GM13976 (cell line): Measurements from ENCODE around the gene MBOAT1.
A peak's percentile ranks its signal among the peaks of the same experiment; 100 is the strongest.

Source experiments
- DNase-seq: peaks from one replicate; pipeline ENCODE4 v3.0.0; 2012; ENCODE audit warnings: low spot score
- CTCF ChIP-seq: IDR thresholded peaks from 2 replicates; pipeline ENCODE4 v1.5.1; 2012; ENCODE audit warnings: borderline replicate concordance, mild to moderate bottlenecking; ENCODE audit not compliant: insufficient read depth; ENCODE audit errors: extremely low read depth, missing control alignments, control extremely low read depth
- in situ Hi-C: fragments of 300-500 bp; cut with MboI; formaldehyde crosslinking; loops from one replicate; pipeline ENCODE4 v1.12.0; 2022; ENCODE audit warnings: low sequenced_read_pairs, mixed read lengths, inconsistent platforms; ENCODE audit not compliant: unreplicated experiment

The MBOAT1 gene

GRCh38 chr6:20068421-20068988 is 143.8 kb downstream of the MBOAT1 start:
- in situ Hi-C loops, result loop anchor here (25.0 kb wide), 1 partner anchor 1081 kb away; no protein-coding TSS in a partner anchor
- TF ChIP-seq CTCF, result no peak

DNA sequence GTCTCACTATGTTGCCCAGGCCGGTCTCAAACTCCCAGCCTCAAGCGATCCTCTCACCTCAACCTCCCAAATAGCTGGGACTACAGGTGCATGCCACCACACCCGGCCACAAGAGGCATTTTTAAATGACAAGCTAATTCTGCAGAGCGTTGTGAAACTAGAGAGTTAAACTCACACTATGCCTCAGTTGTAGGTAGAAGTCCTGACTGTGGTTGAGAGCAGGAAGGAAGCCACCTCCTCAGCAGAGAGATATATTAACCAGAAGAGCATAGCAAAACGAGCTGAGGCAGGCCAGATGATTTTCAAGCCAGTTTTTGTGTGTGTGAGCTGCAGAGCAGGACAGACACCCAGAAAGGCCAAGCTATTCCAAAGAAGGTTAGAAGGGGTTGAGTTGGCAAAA is 150.3 kb downstream of the MBOAT1 start:
- TF ChIP-seq CTCF, result no peak
- in situ Hi-C loops, result loop anchor here (25.0 kb wide), 1 partner anchor 1075 kb away; no protein-coding TSS in a partner anchor
- DNase-seq, result no peak

More at GRCh38 chr6:20068421-20068988, 143.8 kb downstream of the MBOAT1 start:
- no peak for DNase-seq

DNA sequence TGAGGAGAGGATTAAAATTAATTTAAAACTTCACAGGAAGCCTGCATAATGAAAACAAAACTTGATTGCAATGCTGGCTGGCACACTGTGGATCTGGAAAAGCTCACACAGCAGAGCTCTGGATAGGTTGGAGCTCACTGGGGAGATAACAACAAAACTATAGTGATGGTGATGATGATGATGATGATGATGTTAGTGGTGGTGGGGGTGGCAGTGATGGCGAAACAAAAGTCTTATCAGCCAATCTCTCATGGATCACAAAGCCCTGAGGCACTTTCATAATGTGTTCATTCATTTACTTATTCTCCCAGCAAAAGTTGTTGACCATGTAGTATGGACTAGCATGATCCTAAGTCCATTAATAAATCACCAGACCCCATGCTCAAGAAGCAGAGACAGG is 152.0 kb downstream of the MBOAT1 start:
- in situ Hi-C loops, result loop anchor here (25.0 kb wide), 1 partner anchor 1073 kb away; no protein-coding TSS in a partner anchor
- no peak for DNase-seq

DNA sequence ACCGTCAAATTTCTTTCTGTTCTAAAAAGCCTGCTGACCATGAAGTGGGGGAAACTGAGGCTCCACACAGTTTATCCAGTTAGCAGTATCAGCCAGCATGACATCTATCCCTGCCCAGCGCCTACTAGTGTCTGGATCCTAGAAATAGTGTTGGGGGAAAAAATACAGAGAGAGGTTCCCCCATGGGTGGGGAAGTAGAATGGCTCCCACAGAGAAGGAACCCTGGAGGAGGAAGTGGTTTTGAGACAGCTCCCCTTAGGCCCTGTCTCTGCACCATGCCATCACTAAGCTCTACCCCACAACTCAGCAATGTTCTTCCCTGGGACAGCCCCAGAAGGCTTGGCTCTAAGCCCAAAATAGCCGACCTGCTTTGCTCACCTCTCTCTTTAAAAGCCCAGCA is 153.4 kb downstream of the MBOAT1 start:
- in situ Hi-C loops, result loop anchor here (25.0 kb wide), 1 partner anchor 1072 kb away; no protein-coding TSS in a partner anchor
- TF ChIP-seq CTCF, result no peak
- no peak for DNase-seq

More for the DNA sequence above, 152.0 kb downstream of the MBOAT1 start:
- TF ChIP-seq CTCF, result no peak

DNA sequence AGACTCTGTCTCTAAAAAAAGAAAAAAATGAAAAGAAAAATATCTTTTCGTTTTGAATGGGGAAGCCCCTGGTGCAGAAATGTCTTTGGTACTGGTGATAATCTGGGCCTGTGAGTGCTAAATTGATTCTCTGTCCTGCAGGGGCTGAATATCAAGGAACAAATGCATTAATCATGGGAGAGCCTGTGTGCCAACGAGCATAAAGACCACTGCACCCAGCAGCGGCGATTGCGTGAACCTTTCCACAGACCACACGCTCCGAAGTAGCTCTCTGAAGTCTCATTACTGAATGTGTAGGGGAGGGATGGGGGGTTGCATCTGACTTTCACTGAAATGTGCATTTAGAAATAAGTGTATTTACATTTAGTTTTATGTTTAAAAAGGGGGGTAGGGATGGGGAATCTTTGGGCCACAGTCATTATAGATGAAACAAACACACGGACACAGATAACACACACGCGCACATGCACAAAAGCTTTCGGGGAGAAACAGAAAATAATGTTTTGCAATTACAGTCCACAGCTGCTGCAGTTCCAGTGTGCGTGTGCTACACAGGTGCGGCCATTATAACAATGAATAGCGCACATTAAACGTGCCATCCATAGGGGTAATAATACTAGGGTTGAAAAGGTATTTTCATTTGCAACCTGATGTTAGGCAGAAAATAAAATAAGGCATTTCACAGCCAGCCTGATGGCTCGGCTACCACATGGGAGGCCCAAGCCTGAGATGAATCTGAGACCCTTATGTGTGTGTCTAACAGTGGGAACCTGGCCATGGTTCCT is 154.0 kb downstream of the MBOAT1 start:
- no peak for DNase-seq
- in situ Hi-C loops, result loop anchor here (25.0 kb wide), 1 partner anchor 1071 kb away; no protein-coding TSS in a partner anchor
- TF ChIP-seq CTCF, result no peak

DNA sequence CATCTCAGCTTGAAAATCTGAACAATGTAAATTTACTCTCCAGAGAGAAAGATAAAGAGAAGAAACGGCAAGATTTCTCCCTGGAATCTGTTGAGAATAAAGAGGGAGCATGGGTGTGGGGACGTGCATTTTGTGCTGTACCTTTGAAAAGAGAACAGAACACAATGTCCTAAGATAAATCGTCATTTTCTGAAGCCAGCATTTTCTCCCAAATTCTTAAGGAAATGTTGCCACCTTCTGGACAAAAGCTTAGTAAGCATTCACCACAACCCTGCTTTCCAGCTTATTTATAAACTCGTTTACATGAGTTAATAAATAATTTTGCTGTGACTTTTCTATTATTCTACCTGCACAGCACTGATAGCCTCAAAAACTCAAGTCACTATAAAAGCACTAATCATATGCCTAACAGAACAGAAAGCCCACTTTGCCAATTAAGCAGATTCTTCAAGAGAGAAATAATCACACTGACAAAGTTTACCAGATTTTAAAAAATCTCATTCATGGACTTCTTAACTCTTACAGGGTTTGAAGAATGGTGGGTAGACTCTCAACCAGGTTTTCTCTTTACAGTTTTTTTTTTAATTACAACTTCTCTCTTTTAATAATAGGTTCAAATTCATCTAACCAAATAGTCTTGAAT is 155.8 kb downstream of the MBOAT1 start:
- peak; percentile 20 for TF ChIP-seq CTCF
- peak; percentile 47 for DNase-seq
- in situ Hi-C loops, result loop anchor here (25.0 kb wide), 1 partner anchor 1069 kb away; no protein-coding TSS in a partner anchor
